GM12891 (cell line): Measurements from ENCODE around the gene CLCA1.

ENCODE experiments used
- PAX5 ChIP-seq: IDR thresholded peaks from 2 replicates; pipeline ENCODE4 v1.6.1; 2011; ENCODE audit warnings: low read length, moderate library complexity, mild to moderate bottlenecking; ENCODE audit not compliant: insufficient read depth, severe bottlenecking
- POLR2A ChIP-seq: IDR thresholded peaks from 2 replicates; pipeline ENCODE4 v1.6.1; 2011; ENCODE audit warnings: low read depth, low read length, control low read depth
- POLR2AphosphoS5 ChIP-seq: IDR thresholded peaks from 2 replicates; pipeline ENCODE4 v1.6.1; 2011; ENCODE audit warnings: low read depth, low read length, control low read depth
- TAF1 ChIP-seq: IDR thresholded peaks from 2 replicates; pipeline ENCODE4 v1.6.1; 2011; ENCODE audit warnings: low read depth, low read length, control low read depth

- no peak for TF ChIP-seq POLR2A
- no peak for TF ChIP-seq TAF1
- no peak for TF ChIP-seq POLR2AphosphoS5
- no peak for TF ChIP-seq PAX5
Measured at GRCh38 chr1:86478416-86479156, 9.9 kb downstream of the CLCA1 start.
